Muscle layer of duodenum (tissue), 2 donors: Measurements from ENCODE around the gene ACSL5.

Experiments
- H3K27ac ChIP-seq: one replicate; pipeline ENCODE4 v1.7.0; 2013; ENCODE audit warnings: mild to moderate bottlenecking, low read length
- H3K27me3 ChIP-seq: one replicate; pipeline ENCODE4 v1.7.0; 2013; ENCODE audit warnings: low read depth, mild to moderate bottlenecking, control low read depth, low read length
- H3K36me3 ChIP-seq, 2 donors: one replicate each; pipeline ENCODE4 v1.7.0; 2013; ENCODE audit warnings: low read length in 2 of 2, control low read depth in 1 of 2, mild to moderate bottlenecking in 1 of 2; ENCODE audit not compliant: insufficient read depth in 2 of 2, control insufficient read depth in 1 of 2
- H3K4me1 ChIP-seq, 2 donors: one replicate each; pipeline ENCODE4 v1.7.0; 2013; ENCODE audit warnings: low read length in 2 of 2, mild to moderate bottlenecking in 2 of 2, control low read depth in 1 of 2, moderate library complexity in 1 of 2; ENCODE audit not compliant: insufficient read depth in 2 of 2, control insufficient read depth in 1 of 2
- H3K4me3 ChIP-seq, 2 donors: one replicate each; pipeline ENCODE4 v1.7.0; 2013; ENCODE audit warnings: low read length in 2 of 2, low read depth in 1 of 2, mild to moderate bottlenecking in 1 of 2
- H3K9me3 ChIP-seq, 2 donors: one replicate each; pipeline ENCODE4 v1.7.0; 2013; ENCODE audit warnings: low read length in 2 of 2, control low read depth in 1 of 2, mild to moderate bottlenecking in 1 of 2; ENCODE audit not compliant: control insufficient read depth in 1 of 2
- donor health status: healthy.

Gene ACSL5

GRCh38 chr10:112353046-112353445, 20.9 kb upstream of the ACSL5 start:
- Histone ChIP-seq H3K36me3 (no peaks in the 10 kb centered on the region), H3K4me1 (no peaks in the 10 kb centered on the region), H3K9me3 (no peaks in the 10 kb centered on the region), H3K4me3 (no peak overlapping the region), H3K27ac (no peak overlapping the region), H3K27me3 (no peaks in the 10 kb centered on the region)

- Histone ChIP-seq H3K27ac (no peak overlapping the region), H3K4me1 (no peaks in the 10 kb centered on the region), H3K4me3 (no peak overlapping the region), H3K27me3 (no peaks in the 10 kb centered on the region), H3K9me3 (no peaks in the 10 kb centered on the region), H3K36me3 (no peaks in the 10 kb centered on the region)
Observed at GRCh38 chr10:112356686-112357085, 17.2 kb upstream of the ACSL5 start.

GRCh38 chr10:112359606-112360307, 14.2 kb upstream of the ACSL5 start:
- no peak overlapping the region for H3K4me3 ChIP-seq
- no peaks in the 10 kb centered on the region for H3K27me3 ChIP-seq
- H3K9me3 ChIP-seq = no peaks in the 10 kb centered on the region
- H3K4me1 ChIP-seq = peaks cover 0 to 10% of the 10 kb centered on the region in 2 donors
- H3K36me3 ChIP-seq = no peaks in the 10 kb centered on the region
- H3K27ac ChIP-seq = no peak overlapping the region

- no peak overlapping the region for H3K4me3 ChIP-seq
- no peaks in the 10 kb centered on the region for H3K36me3 ChIP-seq
- H3K9me3 ChIP-seq = no peaks in the 10 kb centered on the region
- no peaks in the 10 kb centered on the region for H3K27me3 ChIP-seq
- peak overlapping the region; percentile 63 for H3K27ac ChIP-seq
- H3K4me1 ChIP-seq = peaks cover 0 to 10% of the 10 kb centered on the region in 2 donors
Observed at GRCh38 chr10:112360308-112361270, 13.3 kb upstream of the ACSL5 start.

GRCh38 chr10:112361951-112362751, 11.8 kb upstream of the ACSL5 start:
- Histone ChIP-seq H3K4me3 (no peak overlapping the region), H3K4me1 (peaks cover 0 to 10% of the 10 kb centered on the region in 2 donors), H3K9me3 (no peaks in the 10 kb centered on the region), H3K27me3 (no peaks in the 10 kb centered on the region), H3K27ac (peak overlapping the region; percentile 61), H3K36me3 (no peaks in the 10 kb centered on the region)

- H3K4me3 ChIP-seq = no peak overlapping the region
- H3K27me3 ChIP-seq = no peaks in the 10 kb centered on the region
- no peaks in the 10 kb centered on the region for H3K9me3 ChIP-seq
- H3K4me1 ChIP-seq = peaks cover 0 to 10% of the 10 kb centered on the region in 2 donors
- no peaks in the 10 kb centered on the region for H3K36me3 ChIP-seq
- H3K27ac ChIP-seq = no peak overlapping the region
Observed at GRCh38 chr10:112362833-112363232, 11.1 kb upstream of the ACSL5 start.

GRCh38 chr10:112363696-112364688, 9.9 kb upstream of the ACSL5 start:
- Histone ChIP-seq H3K36me3 (no peaks in the 10 kb centered on the region), H3K4me1 (peaks cover 0 to 10% of the 10 kb centered on the region in 2 donors), H3K9me3 (no peaks in the 10 kb centered on the region), H3K27ac (no peak overlapping the region), H3K27me3 (no peaks in the 10 kb centered on the region), H3K4me3 (no peak overlapping the region)

GRCh38 chr10:112365014-112365432, 8.9 kb upstream of the ACSL5 start:
- Histone ChIP-seq H3K36me3 (no peaks in the 10 kb centered on the region), H3K27me3 (no peaks in the 10 kb centered on the region), H3K27ac (peak overlapping the region; percentile 9), H3K4me3 (no peak overlapping the region), H3K4me1 (peaks cover 0 to 10% of the 10 kb centered on the region in 2 donors), H3K9me3 (no peaks in the 10 kb centered on the region)

- Histone ChIP-seq H3K9me3 (no peaks in the 10 kb centered on the region), H3K4me1 (peaks cover 0 to 10% of the 10 kb centered on the region in 2 donors)
Observed at GRCh38 chr10:112365451-112365850, 8.5 kb upstream of the ACSL5 start.

GRCh38 chr10:112366992-112367391, 6.9 kb upstream of the ACSL5 start:
- Histone ChIP-seq H3K27ac (no peak overlapping the region), H3K4me3 (no peak overlapping the region), H3K27me3 (no peaks in the 10 kb centered on the region), H3K4me1 (peaks cover 0 to 8% of the 10 kb centered on the region in 2 donors), H3K9me3 (no peaks in the 10 kb centered on the region), H3K36me3 (no peaks in the 10 kb centered on the region)

More at GRCh38 chr10:112365451-112365850, 8.5 kb upstream of the ACSL5 start:
- Histone ChIP-seq H3K27ac (peak overlapping the region; percentile 9), H3K27me3 (no peaks in the 10 kb centered on the region), H3K36me3 (no peaks in the 10 kb centered on the region), H3K4me3 (no peak overlapping the region)
